OCI-LY3 (cell line): ENCODE results near the gene NIPAL1.

Source experiments
- CTCF ChIP-seq: fragments of 200-600, 300-600 bp; sonication (generic); IDR thresholded peaks from 2 replicates; pipeline ENCODE4 v1.5.1; 2014; ENCODE audit warnings: antibody characterized with exemption, low read length, low read depth
- EZH2phosphoT487 ChIP-seq: fragments of 200-600 bp; shearing (Covaris generic); IDR thresholded peaks from 2 replicates; pipeline ENCODE4 v1.6.1; 2018; ENCODE audit warnings: antibody characterized with exemption, mixed run types, low read depth

- no peak for TF ChIP-seq EZH2phosphoT487
- no peak for TF ChIP-seq CTCF
These were observed 568 bp downstream of the NIPAL1 start for GRCh38 chr4:48017108-48017571.
